ENCODE measurements around the gene MAP2K3. TPM values are rescaled to one million over a fixed set of nuclear protein-coding genes. Genes with fewer than 3 reads are reported as not detected.

The MAP2K3 gene
- polyA plus RNA-seq, 1 donor from 2014 or later = 5.3 TPM

DNA sequence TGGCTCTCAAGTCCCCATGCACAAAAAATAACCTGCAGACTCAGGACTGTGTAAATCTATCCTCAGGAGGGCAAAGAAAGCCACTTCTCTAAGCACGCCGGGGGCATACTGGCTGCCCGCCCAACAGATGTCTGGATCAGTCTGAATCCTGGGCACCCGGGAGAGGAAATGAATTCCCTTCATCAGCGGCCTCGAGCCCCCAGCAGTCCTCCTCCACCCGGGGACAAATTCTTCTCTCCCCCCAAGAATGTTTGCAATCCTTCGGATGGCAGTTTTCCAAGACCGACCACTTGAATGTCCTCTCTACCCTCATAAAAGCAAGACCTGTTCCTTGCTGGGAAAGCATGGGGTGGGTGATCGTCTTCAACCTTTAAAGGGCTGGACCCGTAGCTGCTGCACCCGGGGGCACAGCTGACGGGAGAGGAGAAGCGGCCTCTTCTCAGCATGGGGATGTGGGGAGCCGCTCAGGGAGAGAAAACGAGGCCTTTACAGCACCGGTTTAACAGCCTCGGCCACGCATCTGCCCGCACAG, 9.4 kb upstream of the MAP2K3 start:
- Histone ChIP-seq H2AFZ (ENCODE audit: low read depth, low read length) (peak overlapping the region; percentile 48), H3K9me3 (ENCODE audit: low read length) (no peaks in the 10 kb centered on the region), H3K9me2 (ENCODE audit: insufficient read depth, low read length) (no peaks in the 10 kb centered on the region), H4K20me1 (ENCODE audit: insufficient read depth) (no peaks in the 10 kb centered on the region), H3K36me3 (ENCODE audit: insufficient read depth, low read length) (no peaks in the 10 kb centered on the region), H3K9ac (ENCODE audit: low read length) (peak overlapping the region; percentile 68), H3K27ac (ENCODE audit: low read length) (no peak overlapping the region), H3F3A (ENCODE audit: insufficient read depth, low read length, poor library complexity, severe bottlenecking) (no peaks in the 10 kb centered on the region), H3K4me2 (ENCODE audit: low read length) (peak overlapping the region; percentile 61), H3K79me2 (replicated peaks; ENCODE audit: insufficient read depth, low read length) (no peaks in the 10 kb centered on the region), H3K27me3 (ENCODE audit: insufficient read depth, low read depth, low read length) (peaks cover 17% of the 10 kb centered on the region), H3K4me3 (ENCODE audit: low read length) (peak overlapping the region; percentile 75)
- TF ChIP-seq TAF1 (IDR thresholded peaks at IDR 0.05; ENCODE audit: low read depth) = no peak
- no peak for TF ChIP-seq EZH2 (IDR thresholded peaks at IDR 0.05; ENCODE audit: borderline replicate concordance, insufficient read depth, low read length, poor library complexity, severe bottlenecking)
- TF ChIP-seq POLR2AphosphoS5 (IDR thresholded peaks at IDR 0.05) = no peak
- TF ChIP-seq MXI1 (conservative IDR thresholded peaks at IDR 0.05; ENCODE audit: poor library complexity, severe bottlenecking) = no peak
- TF ChIP-seq EP300 (conservative IDR thresholded peaks at IDR 0.05; ENCODE audit: poor library complexity, severe bottlenecking) = no peak

DNA sequence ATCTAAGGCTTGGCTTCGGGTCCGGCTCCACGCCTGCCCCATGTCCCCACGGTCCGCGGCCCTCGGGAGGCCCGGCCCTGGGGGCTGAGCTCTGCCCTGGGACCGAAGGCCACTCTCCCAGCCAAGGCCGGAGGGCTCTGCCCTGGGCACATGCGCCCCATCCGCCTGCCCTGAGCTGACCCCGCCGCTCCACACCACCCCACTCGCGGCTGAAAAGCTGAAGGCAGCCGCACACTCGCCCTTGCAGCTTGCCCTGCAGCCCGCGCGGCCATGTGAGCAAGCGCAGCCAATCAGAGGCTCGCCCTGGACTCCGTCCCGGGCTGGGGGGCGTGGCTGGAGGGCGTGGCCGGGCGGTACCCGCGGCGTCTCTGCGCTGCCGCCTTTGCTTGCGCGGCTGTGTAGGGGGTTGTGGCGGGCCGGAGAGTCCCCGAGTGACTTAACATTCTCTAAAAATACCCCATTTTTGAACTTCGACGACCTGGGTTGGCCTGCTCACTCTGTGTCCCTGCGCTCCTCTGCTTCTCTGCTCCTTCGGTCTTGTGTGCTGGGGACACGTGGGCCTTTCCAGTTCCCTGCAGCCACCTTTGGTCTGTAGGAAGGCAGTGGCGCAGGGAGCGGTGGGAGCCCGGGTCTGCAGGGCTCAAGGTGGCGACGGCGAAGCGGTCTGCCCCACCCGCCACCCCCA, 8.8 kb upstream of the MAP2K3 start:
- peak overlapping the region; percentile 68 for H3K9ac ChIP-seq (ENCODE audit: low read length)
- no peaks in the 10 kb centered on the region for H3K9me2 ChIP-seq (ENCODE audit: insufficient read depth, low read length)
- H3K9me3 ChIP-seq (ENCODE audit: low read length) = no peaks in the 10 kb centered on the region
- no peak overlapping the region for H3K27ac ChIP-seq (ENCODE audit: low read length)
- H3K4me2 ChIP-seq (ENCODE audit: low read length) = peak overlapping the region; percentile 61
- no peaks in the 10 kb centered on the region for H3K36me3 ChIP-seq (ENCODE audit: insufficient read depth, low read length)
- TF ChIP-seq SMC3 (conservative IDR thresholded peaks at IDR 0.05; ENCODE audit: poor library complexity) (no peak), REST (IDR thresholded peaks at IDR 0.05; ENCODE audit: borderline replicate concordance) (no peak), EP300 (conservative IDR thresholded peaks at IDR 0.05; ENCODE audit: poor library complexity, severe bottlenecking) (no peak), POLR2AphosphoS5 (IDR thresholded peaks at IDR 0.05) (peak; percentile 20), EZH2 (IDR thresholded peaks at IDR 0.05; ENCODE audit: borderline replicate concordance, insufficient read depth, low read length, poor library complexity, severe bottlenecking) (no peak), MXI1 (conservative IDR thresholded peaks at IDR 0.05; ENCODE audit: poor library complexity, severe bottlenecking) (no peak), TAF1 (IDR thresholded peaks at IDR 0.05; ENCODE audit: low read depth) (no peak), RAD21 (conservative IDR thresholded peaks at IDR 0.05) (no peak)
- TF ChIP-seq, protein P1, sequence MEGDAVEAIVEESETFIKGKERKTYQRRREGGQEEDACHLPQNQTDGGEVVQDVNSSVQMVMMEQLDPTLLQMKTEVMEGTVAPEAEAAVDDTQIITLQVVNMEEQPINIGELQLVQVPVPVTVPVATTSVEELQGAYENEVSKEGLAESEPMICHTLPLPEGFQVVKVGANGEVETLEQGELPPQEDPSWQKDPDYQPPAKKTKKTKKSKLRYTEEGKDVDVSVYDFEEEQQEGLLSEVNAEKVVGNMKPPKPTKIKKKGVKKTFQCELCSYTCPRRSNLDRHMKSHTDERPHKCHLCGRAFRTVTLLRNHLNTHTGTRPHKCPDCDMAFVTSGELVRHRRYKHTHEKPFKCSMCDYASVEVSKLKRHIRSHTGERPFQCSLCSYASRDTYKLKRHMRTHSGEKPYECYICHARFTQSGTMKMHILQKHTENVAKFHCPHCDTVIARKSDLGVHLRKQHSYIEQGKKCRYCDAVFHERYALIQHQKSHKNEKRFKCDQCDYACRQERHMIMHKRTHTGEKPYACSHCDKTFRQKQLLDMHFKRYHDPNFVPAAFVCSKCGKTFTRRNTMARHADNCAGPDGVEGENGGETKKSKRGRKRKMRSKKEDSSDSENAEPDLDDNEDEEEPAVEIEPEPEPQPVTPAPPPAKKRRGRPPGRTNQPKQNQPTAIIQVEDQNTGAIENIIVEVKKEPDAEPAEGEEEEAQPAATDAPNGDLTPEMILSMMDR (IDR thresholded peaks at IDR 0.05; ENCODE audit: poor library complexity, severe bottlenecking) = peak; percentile 20
- peak overlapping the region; percentile 75 for H3K4me3 ChIP-seq (ENCODE audit: low read length)
- H3K79me2 ChIP-seq (replicated peaks; ENCODE audit: insufficient read depth, low read length) = no peaks in the 10 kb centered on the region
- H3F3A ChIP-seq (ENCODE audit: insufficient read depth, low read length, poor library complexity, severe bottlenecking) = no peaks in the 10 kb centered on the region
- H2AFZ ChIP-seq (ENCODE audit: low read depth, low read length) = peak overlapping the region; percentile 48
- H3K27me3 ChIP-seq (ENCODE audit: insufficient read depth, low read depth, low read length) = peaks cover 17% of the 10 kb centered on the region
- no peaks in the 10 kb centered on the region for H4K20me1 ChIP-seq (ENCODE audit: insufficient read depth)

All from neural cell (in vitro differentiated cells).